Midbrain (tissue), 1 donor: ENCODE data around the gene CCDC83.
"Not testable (repeated sequence)": the region's sequence is repeated elsewhere in the genome, so short reads cannot be mapped to it uniquely, and the experiment has no call there.

Experiments used
- DNase-seq: peaks from one replicate; lab custom pipeline; 2025; lab: John Stamatoyannopoulos, UW

The CCDC83 gene

GRCh38 chr11:85835729-85836128 is 19.5 kb upstream of the CCDC83 start:
- DNase-seq = no peak

DNA sequence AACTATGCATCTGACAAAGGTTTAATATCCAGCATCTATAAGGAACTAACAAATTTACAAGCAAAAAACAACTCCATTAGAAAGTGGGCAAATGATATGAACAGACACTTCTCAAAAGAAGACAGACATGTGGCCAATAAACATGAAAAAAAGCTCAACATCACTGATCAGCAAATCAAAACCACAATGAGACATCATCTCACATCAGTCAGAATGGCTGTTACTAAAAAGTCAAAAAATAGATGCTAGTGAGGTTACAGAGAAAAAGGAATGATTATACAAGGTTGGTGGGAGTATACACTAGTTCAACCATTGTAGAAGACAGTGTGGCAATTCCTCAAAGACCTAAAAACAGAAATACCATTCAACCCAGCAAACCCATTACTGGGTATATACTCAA is 14.3 kb upstream of the CCDC83 start:
- not testable (repeated sequence) for DNase-seq

- DNase-seq = no peak
These were observed 11.3 kb upstream of the CCDC83 start for GRCh38 chr11:85843929-85844328.

DNA sequence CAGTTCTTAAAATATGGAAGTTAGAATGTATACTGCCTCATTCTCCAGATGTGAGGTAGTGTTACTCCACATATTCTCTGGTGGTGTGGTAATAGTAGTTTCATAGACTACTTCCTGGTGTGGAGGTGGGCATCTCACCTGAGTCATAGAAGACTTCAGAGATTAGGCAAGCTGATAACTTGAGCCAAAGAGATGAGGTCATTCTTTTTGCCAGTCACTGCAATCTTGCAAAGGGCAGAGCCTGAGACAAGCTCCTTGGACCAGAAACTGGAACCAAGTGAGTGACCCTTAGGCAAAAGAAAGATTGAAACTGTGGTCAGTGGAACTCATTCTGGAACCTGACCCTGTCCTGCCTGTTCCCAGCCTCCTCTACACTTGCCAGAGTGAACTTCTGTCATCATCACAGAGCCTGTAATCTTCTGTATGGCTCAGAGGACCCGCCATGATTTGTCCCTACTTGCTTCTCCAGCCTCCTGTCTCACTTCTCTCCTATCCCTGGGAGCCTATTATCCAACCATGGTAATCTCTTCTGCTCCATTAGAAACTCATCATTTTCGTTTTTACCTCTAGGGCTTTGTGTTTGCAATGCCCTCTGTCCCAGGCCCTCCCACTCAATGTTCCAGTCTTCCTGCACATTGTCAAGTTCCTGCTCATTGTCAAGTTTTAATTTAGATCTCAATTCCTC is 10.6 kb upstream of the CCDC83 start:
- DNase-seq = no peak

DNA sequence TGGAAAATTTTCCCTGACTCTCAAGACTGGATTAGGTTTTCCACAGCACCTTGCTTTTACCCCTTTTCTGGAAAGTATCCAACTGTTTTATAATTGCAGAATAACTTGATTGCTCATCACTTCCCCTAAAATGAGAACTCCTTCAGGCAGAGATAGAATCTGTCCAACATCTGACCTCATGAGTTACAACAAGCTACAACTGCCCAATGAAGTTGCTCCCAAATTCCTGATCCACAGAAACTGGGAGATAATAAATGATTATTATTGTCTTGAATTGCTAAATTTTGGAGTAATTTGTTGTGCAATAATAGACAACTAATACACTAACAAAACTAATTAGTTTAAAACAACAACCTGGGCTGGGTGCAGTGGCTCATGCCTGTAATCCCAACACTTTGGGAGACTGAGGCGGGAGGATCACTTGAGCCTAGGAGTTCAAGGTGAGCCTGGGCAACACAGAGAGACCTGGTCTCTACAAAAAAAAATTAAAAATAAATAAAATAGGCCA is 10.0 kb upstream of the CCDC83 start:
- DNase-seq = no peak

DNA sequence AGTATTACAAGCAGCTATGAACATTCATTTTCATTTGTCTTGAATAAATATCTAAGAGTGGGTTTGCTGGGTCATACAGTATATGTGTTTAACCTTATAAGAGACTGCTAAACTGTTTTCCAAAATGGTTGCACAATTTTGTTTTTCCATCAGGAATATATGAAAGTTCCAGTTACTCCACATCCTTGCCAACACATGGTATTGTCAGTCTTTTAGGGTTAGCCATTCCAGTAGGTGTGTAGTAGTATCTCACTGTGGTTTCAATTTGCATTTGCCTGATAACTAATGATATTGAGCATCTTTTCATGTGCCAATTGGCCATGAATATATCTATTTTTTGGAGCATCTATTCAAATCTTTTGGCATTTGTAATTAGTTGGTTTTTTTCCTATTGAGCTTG is 7.7 kb upstream of the CCDC83 start:
- no peak for DNase-seq

DNA sequence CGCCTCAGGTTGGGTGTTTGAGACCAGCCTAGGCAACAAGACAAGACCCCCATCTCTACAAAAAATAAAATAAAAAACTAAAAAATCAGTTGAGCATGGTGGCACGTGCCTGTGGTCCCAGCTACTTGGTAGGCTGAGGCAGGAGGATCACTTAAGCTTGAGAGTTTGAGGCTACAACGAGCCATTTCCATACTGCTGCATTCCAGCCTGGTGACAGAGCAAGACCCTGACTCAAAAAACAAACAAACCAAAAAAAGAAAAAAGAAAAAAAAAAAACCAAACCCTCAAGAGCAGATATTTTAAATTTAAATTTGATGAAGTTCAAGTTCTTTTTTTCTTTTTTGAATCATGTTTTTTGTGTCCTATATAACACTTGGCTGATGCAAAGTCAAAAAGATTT is 7.2 kb upstream of the CCDC83 start:
- no peak for DNase-seq

- DNase-seq = no peak
These were observed 6.6 kb upstream of the CCDC83 start for GRCh38 chr11:85848556-85848955.

DNA sequence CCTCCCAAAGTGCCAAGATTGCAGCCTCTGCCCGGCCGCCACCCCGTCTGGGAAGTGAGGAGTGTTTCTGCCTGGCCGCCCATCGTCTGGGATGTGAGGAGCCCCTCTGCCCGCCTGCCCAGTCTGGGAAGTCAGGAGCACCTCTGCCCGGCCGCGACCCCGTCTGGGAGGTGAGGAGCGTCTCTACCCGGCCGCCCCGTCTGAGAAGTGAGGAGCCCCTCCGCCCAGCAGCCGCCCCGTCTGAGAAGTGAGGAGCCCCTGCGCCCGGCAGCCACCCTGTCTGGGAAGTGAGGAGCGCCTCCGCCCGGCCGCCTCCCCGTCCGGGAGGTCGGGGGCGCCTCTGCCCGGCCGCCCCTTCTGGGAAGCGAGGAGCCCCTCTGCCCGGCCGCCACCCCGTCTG is 2.4 kb upstream of the CCDC83 start:
- not testable (repeated sequence) for DNase-seq

GRCh38 chr11:85853541-85853940 is 1.6 kb upstream of the CCDC83 start:
- DNase-seq = not testable (repeated sequence)

DNA sequence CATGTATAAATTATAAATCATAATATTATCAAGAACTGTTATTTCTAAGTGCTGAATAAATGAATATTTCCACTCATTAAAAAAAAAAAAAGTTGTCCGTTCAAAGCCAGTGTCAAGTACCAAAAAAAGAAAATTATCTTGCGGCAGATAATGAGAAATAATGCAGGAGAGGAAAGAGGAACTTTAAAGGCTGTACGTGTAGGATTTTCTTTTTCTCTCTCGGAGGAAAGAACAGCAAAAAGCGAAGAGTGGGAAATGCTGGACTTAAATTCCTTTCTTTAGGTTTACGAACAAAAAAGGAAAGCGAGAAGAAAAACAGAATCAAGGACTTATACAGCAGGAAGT is 999 bp upstream of the CCDC83 start:
- peak; percentile 71 for DNase-seq

DNA sequence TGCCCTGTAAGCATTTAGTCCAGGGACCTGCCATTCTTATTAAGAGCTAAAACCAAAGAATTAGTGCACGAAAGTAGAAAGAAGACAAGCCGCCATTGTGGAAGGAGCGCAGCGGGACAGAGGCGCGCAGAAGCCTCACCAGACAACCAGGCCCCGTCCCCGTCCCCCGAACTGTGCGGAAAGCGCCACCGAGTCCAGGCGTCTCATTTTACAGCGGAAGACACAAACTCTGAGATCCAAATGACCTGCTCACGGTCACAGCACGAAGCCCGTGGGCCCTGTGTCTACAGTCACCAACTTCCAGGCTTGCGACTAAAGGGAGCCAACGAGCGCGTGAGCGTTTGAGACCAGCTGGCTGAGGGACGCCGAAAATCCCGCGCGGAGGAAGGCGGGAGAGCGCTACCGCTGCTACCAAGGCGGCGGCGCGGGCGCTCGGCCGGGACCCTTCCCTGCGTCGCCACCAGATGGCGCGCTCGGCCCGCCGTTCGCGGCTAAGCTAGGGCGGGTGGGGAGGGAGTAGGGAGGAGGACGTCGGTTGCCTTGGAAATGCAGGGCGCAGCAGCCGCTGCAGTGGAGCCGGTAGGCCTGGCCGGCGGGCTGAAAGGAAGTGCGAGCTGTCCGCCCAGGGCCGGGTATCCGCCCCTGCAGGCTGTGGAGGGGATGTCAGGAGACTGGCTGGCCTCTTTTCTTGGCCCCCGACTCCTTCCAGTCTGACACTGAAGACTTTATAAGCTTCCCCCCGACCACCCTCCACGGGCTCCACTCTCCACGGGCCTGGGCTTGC is 434 bp upstream of the CCDC83 start:
- peak; percentile 91 for DNase-seq

DNA sequence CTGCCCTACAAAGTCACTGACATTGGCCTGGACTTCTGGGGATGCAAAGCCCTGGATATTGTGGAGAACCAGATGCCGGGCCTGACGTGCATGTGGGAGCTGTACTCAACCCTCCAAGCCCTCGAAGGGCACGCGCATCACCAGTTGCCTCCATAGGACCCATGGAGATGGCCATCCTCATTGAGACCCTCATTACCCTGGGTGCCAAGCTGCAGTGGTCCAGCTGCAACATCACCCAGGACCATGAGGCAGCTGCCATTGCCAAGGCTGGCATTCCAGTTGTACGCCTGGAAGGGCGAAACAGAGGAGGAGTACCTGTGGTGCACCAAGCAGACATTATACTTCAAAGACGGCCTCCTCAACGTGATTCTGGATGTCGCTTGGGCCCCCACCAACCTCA is 1.9 kb downstream of the CCDC83 start:
- DNase-seq = no peak

DNA sequence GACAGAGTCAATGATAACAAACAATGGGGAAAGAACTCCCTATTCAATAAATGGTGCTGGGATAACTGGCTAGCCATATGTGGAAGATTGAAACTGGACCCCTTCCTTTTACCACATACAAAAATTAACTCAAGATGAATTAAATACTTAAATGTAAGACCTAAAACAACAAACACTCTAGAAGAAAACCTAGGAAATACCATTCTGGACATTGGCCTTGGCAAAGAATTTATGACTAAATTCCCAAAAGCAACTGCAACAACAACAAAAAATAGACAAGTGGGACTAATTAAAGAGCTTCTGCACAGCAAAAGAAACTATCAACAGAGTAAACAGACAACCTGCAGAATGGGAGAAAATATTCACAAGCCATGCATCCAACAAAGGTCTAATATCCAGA is 4.4 kb downstream of the CCDC83 start:
- not testable (repeated sequence) for DNase-seq

- no peak for DNase-seq
These were observed 8.7 kb downstream of the CCDC83 start for GRCh38 chr11:85863855-85864254.

DNA sequence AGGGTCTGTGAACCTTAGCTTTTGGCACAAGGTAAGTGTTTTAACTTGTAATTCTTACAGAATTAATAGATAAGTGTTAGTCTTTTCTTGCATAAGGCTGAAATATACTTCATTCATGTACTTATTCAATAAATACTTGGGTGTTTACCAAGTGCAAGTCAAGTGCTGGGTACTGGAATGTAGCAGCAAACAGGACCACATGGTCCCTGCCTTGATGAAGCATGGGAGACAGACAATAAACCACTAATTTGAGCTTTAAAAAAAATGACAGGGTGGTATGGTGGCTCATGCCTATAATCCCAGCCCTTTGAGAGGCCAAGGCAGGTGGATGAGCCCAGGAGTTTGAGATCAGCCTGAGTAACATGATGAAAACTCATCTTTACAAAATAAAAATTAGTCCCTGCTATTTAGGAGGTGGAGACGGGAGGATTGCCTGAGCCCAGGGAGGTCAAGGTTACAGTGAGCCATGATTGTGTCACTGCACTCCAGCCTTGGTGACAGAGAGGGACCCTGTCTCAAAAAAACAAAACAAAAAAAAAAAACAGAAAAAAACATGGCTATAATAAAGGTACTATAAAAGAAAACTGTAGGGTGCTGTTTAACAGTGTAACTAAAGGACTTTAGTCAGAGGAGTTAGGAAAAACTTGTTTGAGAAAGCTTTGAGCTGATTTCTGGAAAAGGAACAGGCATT is 11.1 kb downstream of the CCDC83 start:
- DNase-seq = no peak

DNA sequence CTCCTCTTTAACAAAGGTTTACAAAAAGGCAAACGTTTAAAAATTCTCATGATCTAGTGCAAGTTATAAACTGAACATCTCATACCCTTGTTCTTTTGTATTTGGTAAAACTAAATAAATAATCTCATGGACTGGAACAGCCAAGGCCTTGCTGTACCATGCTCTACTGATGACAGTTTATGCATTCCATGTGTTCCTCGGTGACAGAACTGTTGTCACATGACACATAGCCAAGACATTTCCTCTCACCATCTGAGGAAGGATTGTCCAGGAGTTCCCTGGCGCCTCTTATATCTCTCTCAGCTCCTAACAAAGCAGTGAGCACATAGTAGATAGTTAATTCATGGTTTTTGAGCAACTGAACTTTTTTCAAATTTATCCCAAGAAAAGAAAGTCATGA is 12.6 kb downstream of the CCDC83 start:
- DNase-seq = no peak

DNA sequence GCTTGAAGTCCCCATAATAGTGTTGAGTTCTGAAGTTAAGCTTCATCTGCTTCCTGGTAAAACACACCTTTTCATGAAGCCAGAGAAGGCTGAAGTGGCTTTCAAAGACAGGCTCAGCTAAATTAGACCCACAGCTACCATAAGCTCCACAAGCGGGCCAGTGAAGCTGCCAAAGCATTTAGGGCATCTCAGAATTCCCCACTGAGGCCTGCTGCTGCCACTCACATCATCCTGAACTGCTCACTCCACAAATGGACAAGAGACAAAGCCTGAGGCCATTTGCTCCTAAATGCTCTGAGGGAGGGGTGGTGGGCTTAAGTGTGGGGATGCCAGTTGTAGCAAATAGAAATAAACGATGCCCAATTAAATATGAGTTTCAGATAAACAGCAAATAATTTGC is 14.6 kb downstream of the CCDC83 start:
- no peak for DNase-seq

DNA sequence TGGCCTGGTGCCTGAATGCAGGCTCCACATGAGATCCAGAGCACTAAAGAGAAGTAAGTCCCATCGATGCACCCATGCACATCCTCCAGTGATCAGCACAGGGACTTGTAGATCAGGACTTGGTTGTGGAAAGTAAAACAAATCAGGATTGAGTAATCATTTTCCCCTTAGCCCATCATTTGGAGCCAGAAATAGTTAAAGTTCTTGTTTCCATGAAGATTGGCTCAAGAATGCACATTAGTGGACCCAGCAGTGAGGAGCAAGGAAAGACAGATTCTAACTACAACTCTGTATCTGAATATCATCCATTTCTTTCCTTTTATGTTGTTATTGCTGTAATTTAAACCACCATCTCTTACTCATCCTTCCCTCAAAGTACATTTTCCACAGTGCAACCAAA is 19.1 kb downstream of the CCDC83 start:
- DNase-seq = no peak

GRCh38 chr11:85875505-85875904 is 20.3 kb downstream of the CCDC83 start:
- DNase-seq = no peak

DNA sequence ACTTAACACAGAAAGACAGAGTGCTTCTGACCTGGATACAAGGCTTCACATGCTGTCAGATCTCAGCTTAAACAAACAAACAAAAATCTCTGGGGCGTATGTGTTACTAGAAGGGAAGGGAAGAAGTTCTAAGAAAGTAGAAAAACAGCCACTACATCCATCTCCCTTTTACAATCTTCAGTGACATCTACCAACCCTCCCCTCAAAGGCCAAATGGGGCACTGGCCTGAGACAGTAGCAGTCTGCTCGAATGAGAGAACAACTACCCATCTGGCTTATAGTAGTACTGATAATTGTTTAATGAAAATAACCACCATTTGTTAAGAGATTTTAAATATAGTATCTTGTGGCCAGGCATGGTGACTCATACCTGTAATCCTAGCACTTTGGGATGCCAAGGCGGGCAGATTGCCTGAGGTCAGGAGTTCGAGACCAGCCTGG is 29.4 kb downstream of the CCDC83 start:
- no peak for DNase-seq

DNA sequence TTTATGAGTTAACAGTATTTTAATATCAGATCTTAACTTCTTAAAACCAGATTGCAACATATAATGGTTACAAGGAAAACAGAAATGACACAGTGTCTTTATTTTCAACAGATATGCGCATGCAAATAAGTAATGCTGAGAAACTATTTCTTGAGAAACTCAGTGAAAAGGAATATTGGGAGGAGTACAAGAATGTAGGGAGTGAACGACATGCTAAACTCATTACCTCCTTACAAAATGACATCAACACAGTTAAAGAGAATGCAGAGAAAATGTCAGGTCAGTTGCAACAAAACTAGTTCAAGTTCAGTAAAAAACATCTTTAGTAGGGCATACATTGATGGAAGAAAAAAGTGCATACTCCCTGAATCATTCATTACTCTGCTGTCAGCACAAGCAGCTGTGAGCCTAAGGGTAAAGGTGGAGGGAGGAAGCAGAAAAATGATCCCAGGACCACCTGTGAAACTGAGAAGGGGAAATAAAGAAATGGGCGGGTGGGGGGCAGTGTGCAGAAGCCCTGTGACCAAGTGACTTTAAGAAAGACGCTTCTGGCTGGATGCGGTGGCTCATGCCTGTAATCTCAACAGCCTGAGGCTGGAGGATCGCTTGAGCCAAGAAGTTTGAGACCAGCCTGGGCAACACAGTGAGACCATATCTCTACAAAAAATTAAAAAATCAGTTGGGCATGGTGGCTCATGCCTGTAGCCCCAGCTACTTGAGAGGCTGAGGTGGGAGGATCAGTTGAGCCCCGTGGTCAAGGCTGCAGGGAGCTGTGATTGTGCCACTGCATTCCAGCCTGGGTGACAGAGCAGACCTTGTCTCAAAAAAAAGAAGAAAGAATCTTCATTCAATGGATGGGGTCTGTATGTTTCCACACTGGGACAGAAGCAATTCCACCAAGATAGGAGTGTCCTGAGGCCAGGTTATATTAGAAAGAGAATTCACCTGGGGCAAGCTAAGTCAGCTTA is 31.2 kb downstream of the CCDC83 start:
- DNase-seq = no peak
